ENCODE data around the gene P2RX7.

The P2RX7 gene

GRCh38 chr12:121184984-121185889 lies 52.6 kb downstream of the P2RX7 start:
- H3K9ac ChIP-seq (ENCODE audit: low read depth in 1 of 2, low read length in 2 of 2), result no peak overlapping the region
- no peaks in the 10 kb centered on the region for H3K9me3 ChIP-seq (ENCODE audit: control insufficient read depth in 1 of 2, low read length in 2 of 2)
- no peaks in the 10 kb centered on the region for H3K36me3 ChIP-seq (ENCODE audit: control insufficient read depth in 1 of 2, insufficient read depth in 2 of 2, low read length in 2 of 2)
- peaks cover 0 to 3% of the 10 kb centered on the region in 2 donors for H3K4me1 ChIP-seq (ENCODE audit: control insufficient read depth in 1 of 2, insufficient read depth in 2 of 2, low read length in 2 of 2)
- H3K27ac ChIP-seq (ENCODE audit: low read depth, low read length), result no peak overlapping the region
- no peaks in the 10 kb centered on the region for H3K27me3 ChIP-seq (ENCODE audit: control insufficient read depth in 1 of 2, insufficient read depth in 2 of 2, low read length in 2 of 2)
- no peak overlapping the region for H3K4me3 ChIP-seq (ENCODE audit: low read depth in 1 of 2, low read length in 2 of 2)

GRCh38 chr12:121186826-121187225 lies 54.1 kb downstream of the P2RX7 start:
- H3K4me1 ChIP-seq (ENCODE audit: control insufficient read depth in 1 of 2, insufficient read depth in 2 of 2, low read length in 2 of 2), result peaks cover 0 to 3% of the 10 kb centered on the region in 2 donors
- H3K9ac ChIP-seq (ENCODE audit: low read depth in 1 of 2, low read length in 2 of 2), result no peak overlapping the region
- H3K4me3 ChIP-seq (ENCODE audit: low read depth in 1 of 2, low read length in 2 of 2), result no peak overlapping the region
- no peak overlapping the region for H3K27ac ChIP-seq (ENCODE audit: low read depth, low read length)
- H3K36me3 ChIP-seq (ENCODE audit: control insufficient read depth in 1 of 2, insufficient read depth in 2 of 2, low read length in 2 of 2), result no peaks in the 10 kb centered on the region
- no peaks in the 10 kb centered on the region for H3K9me3 ChIP-seq (ENCODE audit: control insufficient read depth in 1 of 2, low read length in 2 of 2)
- no peaks in the 10 kb centered on the region for H3K27me3 ChIP-seq (ENCODE audit: control insufficient read depth in 1 of 2, insufficient read depth in 2 of 2, low read length in 2 of 2)

GRCh38 chr12:121187501-121187900 lies 54.8 kb downstream of the P2RX7 start:
- Histone ChIP-seq H3K36me3 (ENCODE audit: control insufficient read depth in 1 of 2, insufficient read depth in 2 of 2, low read length in 2 of 2) (no peaks in the 10 kb centered on the region), H3K27me3 (ENCODE audit: control insufficient read depth in 1 of 2, insufficient read depth in 2 of 2, low read length in 2 of 2) (no peaks in the 10 kb centered on the region), H3K4me3 (ENCODE audit: low read depth in 1 of 2, low read length in 2 of 2) (no peak overlapping the region), H3K9me3 (ENCODE audit: control insufficient read depth in 1 of 2, low read length in 2 of 2) (no peaks in the 10 kb centered on the region), H3K9ac (ENCODE audit: low read depth in 1 of 2, low read length in 2 of 2) (no peak overlapping the region), H3K4me1 (ENCODE audit: control insufficient read depth in 1 of 2, insufficient read depth in 2 of 2, low read length in 2 of 2) (peaks cover 0 to 3% of the 10 kb centered on the region in 2 donors), H3K27ac (ENCODE audit: low read depth, low read length) (no peak overlapping the region)

- no peak overlapping the region for H3K9ac ChIP-seq (ENCODE audit: low read depth in 1 of 2, low read length in 2 of 2)
- H3K4me1 ChIP-seq (ENCODE audit: control insufficient read depth in 1 of 2, insufficient read depth in 2 of 2, low read length in 2 of 2), result peaks cover 0 to 3% of the 10 kb centered on the region in 2 donors
- H3K36me3 ChIP-seq (ENCODE audit: control insufficient read depth in 1 of 2, insufficient read depth in 2 of 2, low read length in 2 of 2), result no peaks in the 10 kb centered on the region
- no peak overlapping the region for H3K4me3 ChIP-seq (ENCODE audit: low read depth in 1 of 2, low read length in 2 of 2)
- H3K27ac ChIP-seq (ENCODE audit: low read depth, low read length), result no peak overlapping the region
- H3K27me3 ChIP-seq (ENCODE audit: control insufficient read depth in 1 of 2, insufficient read depth in 2 of 2, low read length in 2 of 2), result no peaks in the 10 kb centered on the region
- no peaks in the 10 kb centered on the region for H3K9me3 ChIP-seq (ENCODE audit: control insufficient read depth in 1 of 2, low read length in 2 of 2)
These were observed 55.6 kb downstream of the P2RX7 start for GRCh38 chr12:121188227-121188626.

- no peak overlapping the region for H3K9ac ChIP-seq (ENCODE audit: low read depth in 1 of 2, low read length in 2 of 2)
- no peak overlapping the region for H3K27ac ChIP-seq (ENCODE audit: low read depth, low read length)
- H3K36me3 ChIP-seq (ENCODE audit: control insufficient read depth in 1 of 2, insufficient read depth in 2 of 2, low read length in 2 of 2), result no peaks in the 10 kb centered on the region
- H3K9me3 ChIP-seq (ENCODE audit: control insufficient read depth in 1 of 2, low read length in 2 of 2), result no peaks in the 10 kb centered on the region
- no peak overlapping the region for H3K4me3 ChIP-seq (ENCODE audit: low read depth in 1 of 2, low read length in 2 of 2)
- no peaks in the 10 kb centered on the region for H3K27me3 ChIP-seq (ENCODE audit: control insufficient read depth in 1 of 2, insufficient read depth in 2 of 2, low read length in 2 of 2)
- peaks cover 0 to 3% of the 10 kb centered on the region in 2 donors for H3K4me1 ChIP-seq (ENCODE audit: control insufficient read depth in 1 of 2, insufficient read depth in 2 of 2, low read length in 2 of 2)
These were observed 56.5 kb downstream of the P2RX7 start for GRCh38 chr12:121189131-121189530.

GRCh38 chr12:121189619-121190155 lies 57.0 kb downstream of the P2RX7 start:
- Histone ChIP-seq H3K27me3 (ENCODE audit: control insufficient read depth in 1 of 2, insufficient read depth in 2 of 2, low read length in 2 of 2) (no peaks in the 10 kb centered on the region), H3K9me3 (ENCODE audit: control insufficient read depth in 1 of 2, low read length in 2 of 2) (no peaks in the 10 kb centered on the region), H3K4me1 (ENCODE audit: control insufficient read depth in 1 of 2, insufficient read depth in 2 of 2, low read length in 2 of 2) (peaks cover 0 to 3% of the 10 kb centered on the region in 2 donors), H3K9ac (ENCODE audit: low read depth in 1 of 2, low read length in 2 of 2) (no peak overlapping the region), H3K36me3 (ENCODE audit: control insufficient read depth in 1 of 2, insufficient read depth in 2 of 2, low read length in 2 of 2) (no peaks in the 10 kb centered on the region), H3K4me3 (ENCODE audit: low read depth in 1 of 2, low read length in 2 of 2) (no peak overlapping the region), H3K27ac (ENCODE audit: low read depth, low read length) (no peak overlapping the region)

- H3K9me3 ChIP-seq (ENCODE audit: control insufficient read depth in 1 of 2, low read length in 2 of 2), result no peaks in the 10 kb centered on the region
- H3K27me3 ChIP-seq (ENCODE audit: control insufficient read depth in 1 of 2, insufficient read depth in 2 of 2, low read length in 2 of 2), result no peaks in the 10 kb centered on the region
- H3K4me1 ChIP-seq (ENCODE audit: control insufficient read depth in 1 of 2, insufficient read depth in 2 of 2, low read length in 2 of 2), result peaks cover 0 to 3% of the 10 kb centered on the region in 2 donors
- H3K4me3 ChIP-seq (ENCODE audit: low read depth in 1 of 2, low read length in 2 of 2), result no peak overlapping the region
- H3K27ac ChIP-seq (ENCODE audit: low read depth, low read length), result no peak overlapping the region
- no peaks in the 10 kb centered on the region for H3K36me3 ChIP-seq (ENCODE audit: control insufficient read depth in 1 of 2, insufficient read depth in 2 of 2, low read length in 2 of 2)
- H3K9ac ChIP-seq (ENCODE audit: low read depth in 1 of 2, low read length in 2 of 2), result no peak overlapping the region
These were observed 57.9 kb downstream of the P2RX7 start for GRCh38 chr12:121190523-121191031.

- peaks cover 0 to 3% of the 10 kb centered on the region in 2 donors for H3K4me1 ChIP-seq (ENCODE audit: control insufficient read depth in 1 of 2, insufficient read depth in 2 of 2, low read length in 2 of 2)
- no peaks in the 10 kb centered on the region for H3K9me3 ChIP-seq (ENCODE audit: control insufficient read depth in 1 of 2, low read length in 2 of 2)
- no peaks in the 10 kb centered on the region for H3K27me3 ChIP-seq (ENCODE audit: control insufficient read depth in 1 of 2, insufficient read depth in 2 of 2, low read length in 2 of 2)
- H3K4me3 ChIP-seq (ENCODE audit: low read depth in 1 of 2, low read length in 2 of 2), result no peak overlapping the region
- no peak overlapping the region for H3K9ac ChIP-seq (ENCODE audit: low read depth in 1 of 2, low read length in 2 of 2)
- no peak overlapping the region for H3K27ac ChIP-seq (ENCODE audit: low read depth, low read length)
- no peaks in the 10 kb centered on the region for H3K36me3 ChIP-seq (ENCODE audit: control insufficient read depth in 1 of 2, insufficient read depth in 2 of 2, low read length in 2 of 2)
These were observed 58.5 kb downstream of the P2RX7 start for GRCh38 chr12:121191151-121191550.

GRCh38 chr12:121196902-121197301 lies 64.2 kb downstream of the P2RX7 start:
- no peak overlapping the region for H3K9ac ChIP-seq (ENCODE audit: low read depth in 1 of 2, low read length in 2 of 2)
- H3K4me1 ChIP-seq (ENCODE audit: control insufficient read depth in 1 of 2, insufficient read depth in 2 of 2, low read length in 2 of 2), result no peaks in the 10 kb centered on the region
- no peaks in the 10 kb centered on the region for H3K36me3 ChIP-seq (ENCODE audit: control insufficient read depth in 1 of 2, insufficient read depth in 2 of 2, low read length in 2 of 2)
- no peak overlapping the region for H3K27ac ChIP-seq (ENCODE audit: low read depth, low read length)
- no peaks in the 10 kb centered on the region for H3K9me3 ChIP-seq (ENCODE audit: control insufficient read depth in 1 of 2, low read length in 2 of 2)
- H3K27me3 ChIP-seq (ENCODE audit: control insufficient read depth in 1 of 2, insufficient read depth in 2 of 2, low read length in 2 of 2), result no peaks in the 10 kb centered on the region
- H3K4me3 ChIP-seq (ENCODE audit: low read depth in 1 of 2, low read length in 2 of 2), result no peak overlapping the region

- H3K9me3 ChIP-seq (ENCODE audit: control insufficient read depth in 1 of 2, low read length in 2 of 2), result no peaks in the 10 kb centered on the region
- H3K4me3 ChIP-seq (ENCODE audit: low read depth in 1 of 2, low read length in 2 of 2), result no peak overlapping the region
- H3K27me3 ChIP-seq (ENCODE audit: control insufficient read depth in 1 of 2, insufficient read depth in 2 of 2, low read length in 2 of 2), result no peaks in the 10 kb centered on the region
- no peaks in the 10 kb centered on the region for H3K4me1 ChIP-seq (ENCODE audit: control insufficient read depth in 1 of 2, insufficient read depth in 2 of 2, low read length in 2 of 2)
- no peaks in the 10 kb centered on the region for H3K36me3 ChIP-seq (ENCODE audit: control insufficient read depth in 1 of 2, insufficient read depth in 2 of 2, low read length in 2 of 2)
- H3K9ac ChIP-seq (ENCODE audit: low read depth in 1 of 2, low read length in 2 of 2), result no peak overlapping the region
- H3K27ac ChIP-seq (ENCODE audit: low read depth, low read length), result no peak overlapping the region
These were observed 66.3 kb downstream of the P2RX7 start for GRCh38 chr12:121198949-121199348.
